Cardiac fibroblast (primary cell): ENCODE measurements around the gene DCAF12.
"Not testable (repeated sequence)": the region's sequence is repeated elsewhere in the genome, so short reads cannot be mapped to it uniquely, and the experiment has no call there.

Source experiments
- DNase-seq, 2 donors: peaks; one replicate each; pipeline versions ENCODE4 v3.0.0 to v3.0.0-alpha.2; 2010; ENCODE audit warnings: low read depth in 2 of 2
- H3K4me3 ChIP-seq, 2 donors: replicated peaks in 1 of 2; 1 replicate in 1 of 2; 2 replicates in 1 of 2; pipeline ENCODE4 v1.5.1; 2011; ENCODE audit warnings: low read depth in 2 of 2, low read length in 2 of 2, mild to moderate bottlenecking in 2 of 2, moderate library complexity in 1 of 2
- CTCF ChIP-seq: IDR thresholded peaks from one replicate; pipeline ENCODE4 v1.5.1; 2011; ENCODE audit warnings: low read depth, mild to moderate bottlenecking, low read length, inconsistent platforms

DCAF12 gene

DNA sequence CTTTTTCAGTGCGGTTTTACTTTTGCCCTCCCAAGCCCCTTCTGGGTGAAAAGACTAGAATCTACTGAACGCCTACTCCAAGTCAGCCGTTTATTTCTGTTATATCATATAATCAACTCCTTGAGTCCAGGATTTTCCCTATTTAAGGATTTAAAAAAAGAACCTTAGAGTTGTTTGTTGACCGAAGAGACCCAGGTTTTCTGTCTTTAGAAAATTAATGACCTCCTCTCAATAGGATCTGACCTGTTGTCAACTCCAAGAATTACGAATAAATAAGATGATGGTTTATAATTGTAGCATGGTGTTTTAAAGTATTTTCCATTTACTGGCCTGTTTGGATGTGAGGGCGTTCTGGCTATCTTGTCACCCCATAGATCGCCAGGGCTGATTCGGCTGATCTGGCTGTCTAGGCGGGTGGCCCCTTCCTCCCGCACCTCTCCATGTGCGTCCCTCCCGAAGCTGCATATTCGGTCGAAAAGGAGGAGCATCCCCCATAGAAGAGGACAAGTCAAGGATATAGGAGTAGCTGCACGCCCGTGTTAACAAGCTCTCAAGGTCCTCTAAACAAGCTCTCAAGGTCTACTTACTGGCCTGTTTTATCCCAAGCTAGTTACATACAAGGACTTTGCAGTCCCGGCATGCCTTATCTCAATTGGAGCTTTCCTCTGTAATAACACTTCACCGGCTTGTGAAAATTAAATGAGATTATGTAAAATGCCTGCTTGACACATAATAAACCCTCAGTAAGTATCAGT is 76.7 kb downstream of the DCAF12 start:
- no peak for DNase-seq

DNA sequence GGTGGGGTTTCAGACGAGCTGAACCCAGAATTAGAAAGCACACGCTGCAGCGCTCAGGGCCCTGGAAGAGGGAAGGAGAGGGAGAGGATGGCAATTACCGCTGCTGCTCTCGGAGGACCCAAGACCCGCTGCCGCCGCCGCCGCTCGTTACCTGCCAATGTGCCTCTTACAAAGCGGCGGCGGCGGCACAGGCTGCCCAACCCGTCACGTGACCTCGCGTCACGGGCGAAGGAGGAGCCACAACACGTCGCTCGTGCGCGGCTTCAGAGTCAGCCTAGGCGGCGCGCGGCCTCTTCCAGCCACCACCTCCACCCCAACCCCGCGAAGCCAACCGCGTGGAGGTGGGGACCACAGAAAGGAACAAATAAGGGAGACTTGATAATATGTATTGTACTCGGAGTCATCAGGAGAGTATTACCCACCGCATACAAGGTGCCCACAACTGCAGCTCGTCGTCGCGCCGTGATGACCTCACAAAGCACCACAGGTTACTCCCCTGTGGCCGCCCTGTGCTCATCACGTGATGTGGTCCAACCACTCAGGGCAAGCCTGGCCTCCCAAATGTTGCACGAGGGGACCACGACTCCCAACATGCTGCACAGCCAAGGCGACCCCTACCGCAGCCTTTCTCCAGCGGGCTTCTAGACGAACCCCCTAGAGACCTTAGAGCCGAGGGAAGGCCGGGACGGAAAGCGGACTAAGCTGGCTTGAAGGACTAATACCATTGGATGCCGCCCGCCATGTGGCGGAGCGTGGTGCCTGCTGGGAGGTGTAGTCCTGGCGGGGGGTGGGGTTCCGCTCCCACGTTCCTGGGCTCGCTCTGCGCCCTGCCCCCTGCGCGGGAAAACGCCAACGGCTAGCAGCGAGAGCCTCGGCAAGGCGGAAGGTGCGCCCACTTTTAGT is 77.5 kb downstream of the DCAF12 start, which contains the start of gene UBAP2:
UBAP2 (minus strand) TSS at position 161 of the 903 bp plus-strand sequence. CDS start 31,739 bp downstream, outside the sequence.
- peak; percentile 98 to 99 for DNase-seq
- TF ChIP-seq CTCF: no peak
- H3K4me3 ChIP-seq: peak within 1 kb of the TSS; percentile 98 to 99

More for the DNA sequence above, 76.7 kb downstream of the DCAF12 start:
- peak overlapping the region; percentile 98 to 99 for H3K4me3 ChIP-seq
- TF ChIP-seq CTCF: no peak

- H3K4me3 ChIP-seq: peak overlapping the region; percentile 98 to 99
- DNase-seq: peak; percentile 14 to 27
- TF ChIP-seq CTCF: no peak
These were observed 78.4 kb downstream of the DCAF12 start for GRCh38 chr9:34047864-34048726.

DNA sequence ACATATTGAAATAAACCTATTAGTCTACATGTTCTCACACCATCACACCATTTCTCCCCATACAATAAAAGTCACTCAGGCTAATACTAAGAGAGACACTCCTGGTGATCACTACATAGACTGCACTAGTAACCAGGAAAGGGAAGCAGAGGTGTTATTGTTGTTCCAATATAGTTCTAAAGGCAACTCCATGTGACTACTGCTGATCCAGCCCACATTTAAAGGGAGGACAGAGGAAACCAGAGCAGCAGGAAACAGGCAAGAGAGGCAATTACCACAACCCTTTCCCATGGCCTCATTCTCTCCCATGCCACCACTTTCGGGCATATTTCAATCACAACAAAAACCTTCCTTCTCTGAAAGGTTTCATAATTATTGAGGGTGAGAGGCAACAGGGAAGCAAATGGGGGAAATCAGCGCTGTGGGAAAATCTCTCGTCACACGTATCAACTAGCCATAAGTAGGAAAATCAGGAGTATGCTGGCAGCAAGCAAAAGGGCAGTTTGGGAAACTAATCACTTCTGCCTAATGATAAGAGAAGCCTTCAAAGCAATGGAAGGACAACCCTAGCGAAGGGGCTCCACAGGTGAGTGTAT is 79.6 kb downstream of the DCAF12 start:
- H3K4me3 ChIP-seq: peak overlapping the region; percentile 8 to 98
- no peak for TF ChIP-seq CTCF
- peak; percentile 14 to 34 for DNase-seq

- H3K4me3 ChIP-seq: no peak overlapping the region
- no peak for DNase-seq
- TF ChIP-seq CTCF: no peak
These were observed 80.6 kb downstream of the DCAF12 start for GRCh38 chr9:34045903-34046302.

GRCh38 chr9:34042074-34042473 is 84.4 kb downstream of the DCAF12 start:
- DNase-seq, H3K4me3 ChIP-seq: not testable (repeated sequence)

DNA sequence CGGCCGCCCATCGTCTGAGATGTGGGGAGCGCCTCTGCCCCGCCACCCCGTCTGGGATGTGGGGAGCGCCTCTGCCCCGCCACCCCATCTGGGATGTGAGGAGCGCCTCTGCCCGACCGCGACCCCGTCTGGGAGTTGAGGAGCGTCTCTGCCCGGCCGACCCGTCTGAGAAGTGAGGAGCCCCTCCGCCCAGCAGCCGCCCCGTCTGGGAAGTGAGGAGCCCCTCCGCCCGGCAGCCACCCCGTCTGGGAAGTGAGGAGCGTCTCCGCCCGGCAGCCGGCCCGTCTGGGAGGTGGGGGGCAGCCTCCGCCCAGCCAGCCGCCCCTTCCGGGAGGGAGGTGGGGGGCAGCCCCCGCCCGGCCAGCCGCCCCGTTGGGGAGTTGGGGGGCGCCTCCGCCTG is 87.6 kb downstream of the DCAF12 start:
- not testable (repeated sequence) for H3K4me3 ChIP-seq, DNase-seq
